Measurements from ENCODE around the gene SYNGR4.

GRCh38 chr19:48325265-48325910 is 38.8 kb upstream of the SYNGR4 start, which contains the start of gene EMP3:
- TF ChIP-seq POLR2A (IDR thresholded peaks at IDR 0.05): peak in 1 of 2 donors; percentile 79
- no peak for TF ChIP-seq CTCF (IDR thresholded peaks at IDR 0.05)
